HepG2 (cell line): ENCODE measurements around the gene ZNF235.

ENCODE experiments used
- E2F5 ChIP-seq: sonication (generic); formaldehyde crosslinking; conservative IDR thresholded peaks from 2 replicates; pipeline ENCODE4 v1.4.0; 2020; ENCODE audit warnings: missing genetic modification reagents
- REST ChIP-seq, 2 experiments: IDR thresholded peaks; 2 replicates each; pipeline ENCODE4 v1.6.1; 2011 to 2012; ENCODE audit warnings: low read length in 2 of 2, borderline replicate concordance in 1 of 2, low read depth in 1 of 2, mild to moderate bottlenecking in 1 of 2, moderate library complexity in 1 of 2
- ZNF781 ChIP-seq: sonication (generic); formaldehyde crosslinking; IDR thresholded peaks from 2 replicates; pipeline ENCODE4 v1.5.1; 2020; ENCODE audit warnings: borderline replicate concordance, mild to moderate bottlenecking, missing genetic modification reagents; ENCODE audit errors: not compliant biosample characterization

- no peak for TF ChIP-seq ZNF781
- no peak for TF ChIP-seq REST (IDR thresholded peaks at IDR 0.05; ENCODE audit: borderline replicate concordance in 1 of 2, low read depth in 1 of 2, low read length in 2 of 2)
- no peak for TF ChIP-seq E2F5
These were observed 50.3 kb downstream of the ZNF235 start for GRCh38 chr19:44254496-44254895.
